HG03066 (cell line): ENCODE results near the gene C1orf159.
"Not testable (repeated sequence)": the region's sequence is repeated elsewhere in the genome, so short reads cannot be mapped to it uniquely, and the experiment has no call there.

ENCODE experiments used
- ATAC-seq: cut with Tn5 transposase; IDR thresholded peaks from one replicate; pipeline ENCODE4 v1.9.1; 2021; ENCODE audit warnings: low read depth; ENCODE audit not compliant: unreplicated experiment

The C1orf159 gene

DNA sequence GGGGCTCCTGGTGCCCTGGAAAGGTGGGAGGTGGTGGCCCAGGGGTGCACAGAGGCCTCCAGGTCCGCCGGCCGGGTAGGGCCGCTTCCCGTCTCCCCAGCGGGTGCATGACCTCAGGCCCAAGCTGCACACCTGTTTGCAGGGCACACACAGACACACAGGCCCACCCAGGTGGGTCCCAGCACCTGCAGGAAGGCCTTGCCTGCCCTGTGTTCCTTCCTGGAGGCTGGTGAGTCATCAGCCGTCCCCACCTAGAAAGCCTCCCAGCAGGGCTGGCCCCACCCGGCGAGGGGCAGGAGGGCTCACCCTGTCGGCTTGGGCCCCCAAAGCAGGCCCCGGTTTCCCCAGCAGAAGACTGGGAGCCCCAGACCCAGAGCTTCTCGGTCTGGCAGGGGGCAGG, 34.2 kb upstream of the C1orf159 start:
- ATAC-seq, result no peak

DNA sequence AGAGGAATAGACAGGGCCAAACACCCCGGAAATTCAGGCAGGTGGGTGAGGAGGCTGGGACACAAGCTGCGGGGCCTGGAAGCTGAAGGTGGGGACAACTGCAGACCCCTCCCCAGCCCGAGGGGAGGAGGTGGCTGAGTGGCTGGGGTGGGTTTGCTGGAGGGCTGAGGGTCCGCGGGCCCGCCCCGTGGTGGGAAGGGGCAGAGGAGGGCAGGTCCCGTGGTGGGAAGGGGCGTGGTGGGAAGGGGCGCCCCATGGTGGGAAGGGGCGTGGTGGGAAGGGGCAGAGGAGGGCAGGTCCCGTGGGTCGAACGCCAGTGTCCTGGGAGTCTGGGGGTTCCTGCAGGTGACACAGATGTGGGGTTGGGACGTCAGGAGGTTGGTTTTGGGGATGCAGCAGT, 33.5 kb upstream of the C1orf159 start:
- no peak for ATAC-seq

DNA sequence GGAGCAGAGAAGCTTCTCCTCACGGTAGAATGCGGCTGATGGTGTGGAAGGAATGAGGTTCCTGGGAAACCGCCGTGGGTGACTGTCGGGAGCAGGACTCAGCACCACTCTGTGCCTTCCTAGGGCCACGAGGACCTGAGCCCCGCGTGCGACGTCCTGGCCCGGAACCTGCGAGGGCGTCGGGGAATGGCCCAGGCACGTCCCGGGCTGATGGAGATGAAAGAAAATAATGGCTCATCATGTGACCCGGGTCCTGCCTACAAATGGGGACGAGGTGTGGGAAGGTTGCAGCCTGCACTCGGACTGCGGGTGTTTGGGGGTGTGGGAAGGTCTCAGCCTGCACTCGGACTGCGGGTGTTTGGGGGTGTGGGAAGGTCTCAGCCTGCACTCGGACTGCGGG, 32.7 kb upstream of the C1orf159 start:
- ATAC-seq, result no peak

DNA sequence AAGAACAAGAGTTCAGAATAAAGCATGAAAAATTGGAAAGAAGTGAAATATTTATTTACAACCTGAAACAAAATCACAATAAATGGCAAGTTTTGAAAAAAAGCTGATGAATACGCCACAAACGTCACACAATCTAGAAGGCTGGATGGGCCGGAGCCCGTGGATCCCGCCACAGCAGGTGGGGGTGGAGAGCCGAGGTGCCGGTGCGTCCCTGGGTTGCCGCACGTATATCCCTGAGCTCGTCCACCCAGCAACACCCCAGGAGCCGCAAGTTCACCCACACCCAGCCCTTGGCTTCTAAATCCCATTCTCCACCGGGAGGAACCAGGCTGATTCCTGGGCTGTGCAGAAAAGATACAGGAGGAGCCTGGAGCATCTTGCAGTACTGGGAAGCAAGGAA, 32.2 kb upstream of the C1orf159 start:
- no peak for ATAC-seq

DNA sequence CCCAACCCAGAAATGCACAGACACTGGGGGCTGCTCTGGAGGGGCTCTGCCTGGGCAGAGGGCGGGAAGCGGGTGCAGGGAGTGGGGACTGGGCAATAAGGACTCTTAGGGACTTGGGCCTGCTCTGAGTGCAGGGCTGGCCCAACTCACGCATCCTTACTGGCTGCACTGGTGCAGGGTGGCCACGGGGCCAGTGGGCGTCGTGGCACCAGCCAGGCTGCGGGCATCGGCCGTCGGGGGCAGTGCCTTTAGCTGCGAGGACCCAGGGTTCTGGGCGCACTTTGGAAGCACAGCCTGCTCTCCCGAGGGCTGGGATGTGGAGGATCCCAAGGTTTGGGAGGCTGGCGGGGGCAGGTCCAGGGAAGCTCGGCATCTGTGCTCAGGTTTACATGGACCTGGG, 30.7 kb upstream of the C1orf159 start:
- ATAC-seq, result no peak

DNA sequence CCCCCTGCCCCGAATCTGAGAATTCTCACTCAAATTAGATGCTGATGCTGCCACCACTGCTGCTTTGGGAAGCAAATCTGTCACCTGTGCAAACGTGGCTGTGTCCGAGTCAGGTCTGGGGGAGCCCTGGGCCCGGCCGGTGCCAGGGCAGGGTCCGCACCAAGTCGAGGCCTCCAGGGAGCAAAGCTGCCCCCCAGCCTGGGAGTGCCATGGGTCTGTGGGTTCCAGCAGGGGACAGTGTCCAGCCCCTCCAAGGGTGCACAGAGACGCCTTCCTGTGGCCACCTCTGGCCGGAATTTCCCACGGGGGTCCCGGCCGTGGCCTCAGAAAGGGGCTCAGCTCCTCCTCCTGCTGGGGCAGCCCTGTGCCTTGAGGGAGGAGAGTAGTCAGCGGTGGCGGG, 30.1 kb upstream of the C1orf159 start:
- ATAC-seq, result no peak

DNA sequence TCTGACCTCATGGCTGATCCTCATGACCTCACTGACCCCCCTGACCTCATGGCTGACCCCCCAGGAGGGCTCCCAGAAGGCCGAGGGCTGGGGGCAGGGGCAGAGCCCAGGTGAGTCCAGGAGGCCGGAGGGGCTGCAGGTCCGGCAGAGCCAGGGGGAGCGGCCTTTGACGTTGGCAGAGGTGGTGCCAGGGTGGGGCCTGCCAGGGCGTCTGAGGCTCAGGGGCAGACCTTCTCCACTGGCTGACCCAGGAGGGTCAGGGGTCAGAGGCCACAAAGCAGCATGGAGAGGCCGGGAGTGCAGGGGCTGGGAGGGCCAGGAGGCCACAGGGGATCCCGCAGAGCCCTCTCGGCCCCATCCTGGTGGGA, 29.6 kb upstream of the C1orf159 start:
- no peak for ATAC-seq

DNA sequence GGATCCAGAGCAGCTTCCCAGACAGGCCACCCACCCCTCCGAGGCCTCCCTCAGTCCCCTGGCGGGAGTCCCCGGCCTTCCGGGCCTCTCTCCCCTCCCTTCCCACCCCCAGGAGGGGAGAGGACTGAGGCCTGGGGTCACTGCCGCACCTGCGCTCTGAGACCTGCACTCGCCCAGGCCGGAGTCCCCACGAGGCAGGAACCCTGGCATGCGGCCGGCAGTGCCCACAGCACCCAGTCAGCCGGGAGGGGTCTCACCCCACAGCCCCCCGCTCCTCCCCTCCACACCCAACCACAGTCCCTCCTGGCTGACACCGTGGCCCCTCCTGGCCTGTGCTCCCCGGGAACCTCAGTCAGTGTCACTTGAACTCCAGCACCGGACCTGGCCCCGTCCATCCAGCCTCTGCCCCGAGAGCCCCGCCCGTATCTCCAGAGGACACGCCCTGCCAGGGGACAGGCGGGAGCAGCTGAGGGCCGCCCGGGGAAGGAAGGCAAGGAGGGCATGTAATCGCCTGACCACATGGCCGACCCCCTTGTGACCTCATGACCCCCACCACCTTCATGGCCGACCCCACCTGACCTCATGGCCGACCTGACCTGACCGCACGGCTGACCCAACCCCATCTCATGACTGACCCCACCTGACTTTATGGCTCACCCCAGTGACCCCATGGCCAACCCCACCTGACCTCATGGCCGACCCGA, 29.1 kb upstream of the C1orf159 start:
- no peak for ATAC-seq

DNA sequence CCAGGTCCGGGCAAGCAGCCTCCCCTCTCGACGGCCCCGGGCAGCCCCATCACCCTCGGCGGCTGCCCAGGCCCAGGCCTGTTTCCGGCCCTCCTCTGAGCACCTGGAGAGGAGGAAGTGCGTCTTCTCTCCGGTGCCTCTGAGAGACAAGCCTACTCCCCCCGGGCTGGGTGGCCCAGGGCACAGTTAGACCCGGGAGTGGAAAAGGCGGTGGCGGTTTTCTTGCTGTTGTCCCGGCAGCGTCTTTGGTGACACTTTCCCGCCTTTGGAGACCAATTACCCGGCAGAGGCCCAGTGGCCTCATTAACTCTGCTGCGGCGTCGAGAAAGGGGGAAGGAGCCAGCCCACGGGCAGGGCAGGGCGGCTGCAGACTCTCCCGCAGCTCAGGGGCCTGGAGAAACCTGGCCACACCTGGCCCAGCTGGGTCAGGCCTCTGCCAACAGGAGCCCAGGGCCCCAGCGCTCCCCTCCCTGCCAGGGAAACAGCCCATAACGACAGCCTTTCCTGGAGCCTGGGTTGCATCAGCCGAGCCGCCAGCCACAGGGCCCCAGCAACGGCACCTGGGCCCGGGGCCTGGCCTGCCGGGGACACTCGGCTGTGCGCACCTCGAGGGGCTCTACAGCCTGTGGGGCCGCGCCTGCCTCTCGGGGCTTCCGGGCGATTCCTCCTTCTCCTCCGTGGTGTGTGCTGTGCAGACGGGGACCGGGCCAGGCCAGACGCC, 28.4 kb upstream of the C1orf159 start:
- no peak for ATAC-seq

DNA sequence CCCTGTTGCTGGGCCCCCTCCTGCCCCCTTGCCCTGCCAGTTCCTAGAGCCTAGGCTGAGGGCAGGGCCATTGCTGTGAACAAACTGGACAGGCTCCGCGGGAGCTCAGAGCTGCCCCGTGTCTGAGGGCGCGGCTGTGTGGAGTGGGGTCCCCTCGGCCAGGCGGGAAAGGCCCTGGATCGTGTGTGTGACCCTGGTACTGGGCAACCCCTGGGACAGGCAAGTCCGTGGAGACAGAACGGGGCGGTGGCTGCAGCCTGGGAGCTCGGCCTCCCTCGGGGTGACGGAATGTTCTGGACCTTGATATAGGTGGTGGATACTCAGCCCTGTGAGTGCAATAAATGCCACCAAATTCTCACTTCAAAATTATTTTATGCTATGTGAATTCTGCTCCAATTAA, 27.7 kb upstream of the C1orf159 start:
- ATAC-seq, result no peak

DNA sequence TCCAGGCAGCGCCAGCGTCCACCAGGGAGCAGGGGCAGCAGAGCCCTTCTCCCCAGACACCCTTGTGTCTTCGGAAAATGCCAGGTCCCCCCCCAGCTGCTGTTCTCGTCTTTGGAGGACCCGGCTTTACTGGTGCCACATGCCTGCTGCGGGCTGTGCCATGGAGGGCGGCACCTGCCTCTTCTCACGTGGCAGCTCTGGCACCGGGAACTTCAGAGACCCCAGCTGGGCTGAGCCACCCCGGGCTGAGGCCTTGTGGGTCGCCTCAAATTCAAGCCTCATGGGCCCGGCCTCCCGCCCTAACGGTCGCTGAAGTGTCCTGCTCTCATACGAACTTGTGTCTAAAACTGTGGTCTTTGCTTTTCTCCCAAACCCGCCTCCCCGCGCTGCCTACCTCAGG, 27.0 kb upstream of the C1orf159 start:
- ATAC-seq, result no peak

DNA sequence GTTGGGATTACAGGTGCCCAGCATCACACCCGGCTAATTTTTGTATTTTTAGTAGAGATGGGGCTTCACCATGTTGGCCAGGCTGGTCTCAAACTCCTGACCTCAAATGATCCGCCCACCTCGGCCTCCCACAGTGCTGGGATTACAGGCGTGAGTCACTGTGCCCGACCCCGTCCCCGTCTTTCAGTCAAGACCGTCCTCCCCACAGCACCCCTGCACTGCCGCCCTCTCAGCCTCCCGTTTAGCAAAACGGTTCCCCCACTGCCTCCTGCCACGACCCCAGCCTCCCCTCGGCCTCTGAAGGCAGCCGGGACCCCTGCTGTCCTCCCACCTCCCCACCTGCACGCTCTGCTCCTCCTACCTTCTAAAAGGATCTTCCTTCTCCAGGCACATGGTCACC, 26.5 kb upstream of the C1orf159 start:
- ATAC-seq, result not testable (repeated sequence)

DNA sequence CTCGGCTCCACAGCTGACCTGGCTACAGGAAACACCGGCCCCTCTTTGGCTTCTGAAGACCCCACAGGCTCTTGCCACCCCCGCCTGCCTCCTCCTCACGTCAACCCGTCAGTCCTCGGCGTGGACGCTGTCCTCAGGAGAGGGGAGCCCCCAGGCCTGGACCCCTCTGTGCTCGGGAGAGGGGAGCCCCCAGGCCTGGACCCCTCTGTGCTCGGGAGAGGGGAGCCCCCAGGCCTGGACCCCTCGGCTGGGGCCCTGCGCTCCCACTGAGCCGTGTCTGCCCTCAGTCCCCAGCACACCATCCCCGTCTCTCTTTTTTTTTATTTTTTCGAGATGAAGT, 26.0 kb upstream of the C1orf159 start:
- no peak for ATAC-seq

DNA sequence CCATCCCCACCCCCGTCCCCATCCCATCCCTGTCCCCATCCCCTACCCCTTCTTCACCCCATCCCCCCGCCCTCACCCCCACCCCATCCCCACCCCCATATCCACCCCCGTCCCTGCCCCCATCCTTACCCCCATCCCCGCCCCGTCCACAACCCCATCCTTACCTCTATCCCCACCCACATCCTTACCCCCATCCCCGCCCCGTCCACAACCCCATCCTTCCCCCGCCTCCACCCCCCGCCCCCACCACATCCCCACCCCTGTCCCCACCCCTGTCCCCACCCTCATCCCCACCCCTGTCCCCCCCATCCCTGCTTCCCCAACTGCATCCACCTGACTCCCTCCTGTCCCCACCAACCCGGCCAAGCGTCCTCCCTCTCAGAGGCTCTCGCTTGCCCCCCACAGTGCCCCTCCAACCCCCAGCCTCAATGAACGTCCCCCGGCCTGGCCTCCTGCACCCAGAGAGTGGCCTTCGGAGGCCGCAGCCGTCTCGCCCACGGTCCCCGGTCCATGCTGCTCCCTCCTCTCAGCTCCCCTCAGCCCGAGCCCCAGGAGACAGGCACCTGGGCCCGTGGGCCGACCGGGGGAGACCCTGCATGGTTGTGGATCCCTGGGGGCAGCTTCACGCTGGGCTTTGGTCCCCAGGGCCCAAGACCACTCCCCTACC, 25.5 kb upstream of the C1orf159 start:
- ATAC-seq, result no peak

DNA sequence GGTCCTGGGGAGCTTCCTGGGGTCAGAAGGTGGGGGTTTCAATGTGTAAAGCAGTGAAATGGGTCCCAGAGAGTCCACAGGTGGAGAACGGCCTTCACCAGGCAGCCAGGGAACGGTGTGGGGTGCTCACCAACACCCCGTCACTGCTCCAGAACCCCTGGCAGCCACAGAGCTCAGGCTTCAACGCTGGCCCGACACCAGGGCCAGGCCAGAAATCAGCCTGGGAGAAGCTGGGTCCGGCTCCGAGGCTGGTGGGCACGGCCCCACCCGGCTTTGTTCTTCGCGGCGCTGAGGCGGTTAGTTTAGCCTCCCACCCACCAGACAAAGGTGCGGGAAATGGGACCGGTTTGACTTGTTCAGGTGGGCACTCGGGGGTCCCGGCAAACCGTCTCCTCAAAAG, 24.8 kb upstream of the C1orf159 start:
- ATAC-seq, result no peak

DNA sequence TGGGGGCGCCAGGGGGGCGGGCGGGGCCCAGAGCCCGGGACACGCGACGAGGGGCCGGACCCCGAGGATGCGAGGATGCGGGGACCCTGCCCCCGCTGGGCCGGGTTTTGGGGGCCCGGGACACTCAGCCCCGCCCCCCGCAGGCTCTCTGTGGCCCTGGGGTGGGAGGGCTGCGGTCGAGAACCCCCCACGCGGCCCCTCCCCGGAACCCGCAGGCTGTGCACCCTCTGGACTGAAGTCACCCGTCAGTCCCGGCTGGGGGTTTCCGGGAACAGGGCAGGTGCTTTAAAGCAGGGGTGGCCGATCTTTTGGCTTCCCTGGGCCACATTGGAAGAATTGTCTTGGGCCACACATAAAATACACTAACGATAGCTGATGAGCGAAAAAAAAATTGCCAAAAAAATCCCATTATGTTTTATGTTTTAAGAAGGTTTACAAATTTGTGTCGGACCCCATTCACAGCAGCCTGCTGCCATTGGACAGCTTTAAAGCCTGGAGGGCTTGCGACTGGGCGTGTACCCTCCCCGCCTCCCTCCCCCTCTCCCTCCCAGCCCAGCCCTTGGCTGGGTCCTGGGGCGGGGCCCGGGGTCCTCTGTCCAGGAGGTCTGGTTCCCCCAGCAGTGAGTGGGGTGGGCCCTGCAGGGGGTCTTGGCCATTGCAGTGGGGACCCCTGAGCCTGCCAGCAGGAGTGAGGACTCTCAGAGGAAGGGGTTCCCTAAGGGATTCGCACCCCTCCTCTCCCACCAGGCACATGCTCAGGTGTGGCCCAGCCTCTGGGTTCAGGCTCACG, 21.6 kb upstream of the C1orf159 start:
- ATAC-seq, result no peak

DNA sequence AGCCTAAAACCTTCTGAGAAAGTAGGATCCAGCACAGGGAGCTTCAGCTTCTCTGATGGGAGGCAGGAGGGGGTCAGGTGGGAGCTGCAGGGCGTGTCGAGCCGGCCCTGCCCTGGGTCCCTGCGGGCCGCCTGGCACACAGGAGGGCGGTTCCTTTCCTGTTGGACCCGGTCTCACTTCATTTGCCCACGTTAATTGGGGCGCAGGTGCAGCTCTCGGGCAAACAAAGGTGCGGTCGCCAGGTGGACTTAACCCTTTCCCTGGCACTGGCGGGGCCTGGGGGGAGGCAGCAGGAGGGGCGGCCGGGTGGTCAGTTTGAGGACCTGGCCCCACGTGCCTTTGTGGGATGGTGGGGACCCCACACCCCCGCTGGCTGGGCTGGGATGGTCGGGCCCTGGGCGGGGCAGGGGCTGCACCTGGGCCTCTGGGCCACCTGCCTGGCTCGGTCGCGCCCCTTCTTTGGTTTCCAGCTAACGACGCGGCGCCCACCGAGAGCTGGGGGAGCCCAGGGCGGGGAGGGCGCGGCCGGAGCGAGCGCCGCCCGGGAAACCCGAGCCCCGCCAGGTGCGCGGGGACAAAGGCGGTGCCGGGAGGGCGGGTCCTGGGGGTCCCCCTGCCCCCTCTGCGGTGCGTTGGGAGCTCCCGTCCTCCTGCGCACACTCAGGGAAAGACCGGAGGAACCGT, 20.8 kb upstream of the C1orf159 start:
- ATAC-seq, result no peak

DNA sequence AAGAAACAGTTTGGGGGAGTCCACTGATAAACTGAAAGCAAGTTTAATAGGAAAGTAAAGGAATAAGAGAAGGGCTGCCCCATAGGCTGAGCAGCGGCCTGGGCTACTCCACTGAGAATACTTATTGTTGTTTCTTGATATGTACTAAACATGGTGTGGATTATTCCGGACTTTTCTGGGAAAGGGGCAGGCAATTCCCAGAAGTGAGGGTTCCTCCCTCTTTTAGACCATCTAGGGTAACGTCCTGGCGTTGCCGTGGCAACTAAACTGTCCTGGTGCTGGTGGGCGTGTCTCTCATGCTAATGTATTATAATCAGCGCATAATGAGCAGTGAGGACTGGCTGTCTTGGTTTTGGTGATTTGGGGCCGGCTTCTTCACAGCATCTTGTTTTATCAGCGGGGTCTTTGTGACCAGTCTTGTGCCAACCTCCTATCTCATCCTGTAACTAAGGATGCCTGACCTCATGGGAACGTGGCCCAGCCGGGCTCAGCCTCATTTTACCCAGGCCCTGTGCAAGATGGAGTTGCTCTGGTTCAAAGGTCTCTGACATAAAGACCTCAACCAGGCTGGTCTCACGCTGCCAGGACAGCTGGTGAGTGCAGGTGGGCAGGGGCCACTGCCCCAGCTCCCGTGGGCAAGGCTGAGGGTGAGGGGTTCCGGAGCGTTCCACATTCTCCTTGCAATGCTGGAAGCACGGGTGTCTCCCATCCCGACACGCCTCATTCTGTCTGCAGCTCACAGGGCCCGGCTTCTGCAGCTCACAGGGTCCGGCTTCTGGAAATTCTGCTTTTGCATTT, 19.6 kb upstream of the C1orf159 start:
- no peak for ATAC-seq

DNA sequence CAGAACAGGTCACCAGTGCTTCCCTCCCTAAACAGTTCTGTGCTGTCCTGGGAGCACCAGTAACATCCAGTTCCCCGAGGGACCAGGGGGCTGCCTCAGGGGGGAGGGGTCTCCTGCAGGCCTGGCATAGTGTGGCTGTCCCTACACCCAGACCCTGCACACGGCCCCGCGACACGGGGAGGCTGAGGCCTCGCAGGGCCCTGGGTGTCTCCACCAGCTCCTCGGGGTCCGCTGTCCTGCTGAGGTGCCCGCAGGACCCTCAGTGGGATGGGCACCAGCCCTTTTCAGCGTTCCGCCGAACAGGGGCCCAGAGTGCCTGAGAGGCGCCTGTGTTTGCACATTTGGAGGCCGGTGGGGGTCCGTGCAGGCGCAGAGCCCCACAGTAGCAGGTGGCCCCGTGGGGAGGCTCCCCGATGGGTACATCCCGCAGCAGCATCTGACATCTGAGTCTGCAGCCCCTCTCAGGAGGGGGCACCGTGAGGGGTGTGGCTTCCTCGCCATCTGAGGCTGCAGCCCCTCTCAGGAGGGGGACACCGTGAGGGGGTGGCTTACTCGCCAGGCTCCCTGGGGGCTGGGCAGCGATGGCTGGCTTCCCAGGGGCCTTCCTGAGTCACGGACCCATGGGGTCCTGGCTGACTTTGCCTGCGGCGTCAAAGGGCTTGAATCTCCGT, 18.5 kb upstream of the C1orf159 start:
- no peak for ATAC-seq
